GM23338 (cell line): ENCODE data around the gene SMIM30. TPM values are rescaled to one million over a fixed set of nuclear protein-coding genes. Genes with fewer than 3 reads are reported as not detected.
A peak's percentile ranks its signal among the peaks of the same experiment; 100 is the strongest.

Experiments
- ATAC-seq: fragments of 200-7000 bp; cut with Tn5 transposase; 3 replicates; pipeline ENCODE4 v1.9.1; 2020
- DNase-seq: peaks from one replicate; pipeline ENCODE4 v3.0.0-alpha.2; 2015; ENCODE audit warnings: low spot score
- H2AFZ ChIP-seq: fragments of 200-600 bp; sonication (generic); 2 replicates; pipeline ENCODE4 v1.8.0; 2016; ENCODE audit warnings: antibody characterized with exemption, mild to moderate bottlenecking, moderate library complexity
- H3F3A ChIP-seq: fragments of 200-600 bp; sonication (generic); replicated peaks from 2 replicates; pipeline ENCODE4 v1.8.0; 2017; ENCODE audit warnings: antibody characterized with exemption, mixed run types, low read depth
- H3K27ac ChIP-seq: fragments of 200-600 bp; sonication (generic); 2 replicates; pipeline ENCODE4 v1.6.1; 2016; ENCODE audit warnings: low read depth
- H3K27me3 ChIP-seq: fragments of 200-600 bp; sonication (generic); 2 replicates; pipeline ENCODE4 v1.8.0; 2016; ENCODE audit warnings: mild to moderate bottlenecking, mixed run types, moderate library complexity; ENCODE audit not compliant: insufficient read depth
- H3K36me3 ChIP-seq: fragments of 200-600 bp; sonication (generic); 2 replicates; pipeline ENCODE4 v1.8.0; 2016; ENCODE audit warnings: mild to moderate bottlenecking; ENCODE audit not compliant: insufficient read depth
- H3K4me1 ChIP-seq: fragments of 200-600 bp; sonication (generic); 2 replicates; pipeline ENCODE4 v1.8.0; 2016; ENCODE audit warnings: mild to moderate bottlenecking, moderate library complexity; ENCODE audit not compliant: insufficient read depth
- H3K4me2 ChIP-seq: fragments of 200-600 bp; sonication (generic); 2 replicates; pipeline ENCODE4 v1.7.1; 2017; ENCODE audit warnings: mixed run types
- H3K4me3 ChIP-seq: fragments of 200-600 bp; sonication (generic); 2 replicates; pipeline ENCODE4 v1.6.1; 2016; ENCODE audit warnings: mixed run types
- H3K79me2 ChIP-seq: fragments of 200-600 bp; sonication (generic); replicated peaks from 2 replicates; pipeline ENCODE4 v1.8.0; 2017; ENCODE audit warnings: mild to moderate bottlenecking; ENCODE audit not compliant: insufficient read depth
- H3K9me2 ChIP-seq: fragments of 200-600 bp; sonication (generic); 2 replicates; pipeline ENCODE4 v1.8.0; 2017; ENCODE audit not compliant: insufficient read depth
- H4K20me1 ChIP-seq: fragments of 200-600 bp; sonication (generic); replicated peaks from 2 replicates; pipeline ENCODE4 v1.8.0; 2017; ENCODE audit warnings: mild to moderate bottlenecking; ENCODE audit not compliant: insufficient read depth
- H3K27ac Mint-ChIP-seq: 2 replicates; pipeline ENCODE4 v1.8.0; 2020; ENCODE audit warnings: inconsistent platforms, mild to moderate bottlenecking, moderate library complexity, mixed read lengths
- H3K27me3 Mint-ChIP-seq: 3 replicates; pipeline ENCODE4 v1.8.0; 2022; ENCODE audit warnings: low read depth, mild to moderate bottlenecking, moderate library complexity, mixed read lengths, inconsistent platforms; ENCODE audit not compliant: insufficient read depth, poor library complexity
- H3K36me3 Mint-ChIP-seq: 3 replicates; pipeline ENCODE4 v1.8.0; 2021; ENCODE audit warnings: low read depth, mild to moderate bottlenecking, inconsistent platforms, moderate library complexity, mixed read lengths
- H3K4me1 Mint-ChIP-seq: 3 replicates; pipeline ENCODE4 v1.8.0; 2020; ENCODE audit warnings: mild to moderate bottlenecking, inconsistent platforms, mixed read lengths
- H3K4me3 Mint-ChIP-seq: 3 replicates; pipeline ENCODE4 v1.8.0; 2021; ENCODE audit warnings: moderate library complexity, mild to moderate bottlenecking, inconsistent platforms, mixed read lengths
- H3K9me3 Mint-ChIP-seq: 3 replicates; pipeline ENCODE4 v1.8.0; 2020; ENCODE audit warnings: moderate library complexity, mild to moderate bottlenecking, inconsistent platforms, mixed read lengths
- CREB1 ChIP-seq: fragments of 250-450 bp; sonication (Bioruptor Pico); IDR thresholded peaks from 2 replicates; pipeline ENCODE4 v1.5.0; 2020; ENCODE audit warnings: low read depth, mild to moderate bottlenecking, moderate library complexity
- EZH2 ChIP-seq: fragments of 200-600 bp; sonication (generic); IDR thresholded peaks from one replicate; pipeline ENCODE4 v1.8.0; 2017; ENCODE audit warnings: antibody characterized with exemption, mild to moderate bottlenecking, low read depth; ENCODE audit not compliant: unreplicated experiment
- JUNB ChIP-seq: IDR thresholded peaks from one replicate; pipeline ENCODE4 v1.6.1; 2016; ENCODE audit warnings: antibody characterized with exemption; ENCODE audit not compliant: unreplicated experiment
- NANOG ChIP-seq: IDR thresholded peaks from 2 replicates; pipeline ENCODE4 v1.6.1; 2016; ENCODE audit warnings: antibody characterized with exemption, borderline replicate concordance
- STAT1 ChIP-seq: IDR thresholded peaks from one replicate; pipeline ENCODE4 v1.6.1; 2016; ENCODE audit warnings: antibody characterized with exemption; ENCODE audit not compliant: unreplicated experiment
- ZNF331 ChIP-seq: fragments of 250-450 bp; sonication (Bioruptor Pico); IDR thresholded peaks from 2 replicates; pipeline ENCODE4 v1.5.0; 2020; ENCODE audit warnings: low read depth, mild to moderate bottlenecking, moderate library complexity
- polyA plus RNA-seq: library from polyadenylated mRNA; unstranded; fragments of >200 nt; fragmentation: Nextera tagmentation; extraction: Ambion mirVana; gene quantifications from 2 replicates; pipeline ENCODE4 v1.2.1, GENCODE V29; 2016
- total RNA-seq: library from RNA; depleted of rRNA; stranded (reverse); fragments of >200 nt; shearing (Covaris generic); gene quantifications from 2 replicates; pipeline ENCODE4 v1.2.3, GENCODE V29; 2014
- TF ChIP-seq, protein P1 (sequence below), 2 experiments: fragments of 200-600 bp in 1 of 2; sonication (generic) in 1 of 2; conservative IDR thresholded peaks; 2 replicates each; pipeline versions ENCODE4 v1.5.1 to v1.6.1; 2016 to 2017; ENCODE audit warnings: antibody characterized with exemption in 2 of 2, low read depth in 2 of 2, mild to moderate bottlenecking in 2 of 2, moderate library complexity in 1 of 2
- TF ChIP-seq, protein P2 (sequence below): fragments of 250-450 bp; sonication (Bioruptor Pico); IDR thresholded peaks from 2 replicates; pipeline ENCODE4 v1.5.0; 2020; ENCODE audit warnings: mild to moderate bottlenecking, moderate library complexity
- TF ChIP-seq, protein P3 (sequence below): IDR thresholded peaks from 2 replicates; pipeline ENCODE4 v1.6.1; 2016; ENCODE audit warnings: antibody characterized with exemption

SMIM30 gene
- total and polyA plus RNA-seq, 2 experiments from 2014 or later = 40.6 to 150 TPM

DNA sequence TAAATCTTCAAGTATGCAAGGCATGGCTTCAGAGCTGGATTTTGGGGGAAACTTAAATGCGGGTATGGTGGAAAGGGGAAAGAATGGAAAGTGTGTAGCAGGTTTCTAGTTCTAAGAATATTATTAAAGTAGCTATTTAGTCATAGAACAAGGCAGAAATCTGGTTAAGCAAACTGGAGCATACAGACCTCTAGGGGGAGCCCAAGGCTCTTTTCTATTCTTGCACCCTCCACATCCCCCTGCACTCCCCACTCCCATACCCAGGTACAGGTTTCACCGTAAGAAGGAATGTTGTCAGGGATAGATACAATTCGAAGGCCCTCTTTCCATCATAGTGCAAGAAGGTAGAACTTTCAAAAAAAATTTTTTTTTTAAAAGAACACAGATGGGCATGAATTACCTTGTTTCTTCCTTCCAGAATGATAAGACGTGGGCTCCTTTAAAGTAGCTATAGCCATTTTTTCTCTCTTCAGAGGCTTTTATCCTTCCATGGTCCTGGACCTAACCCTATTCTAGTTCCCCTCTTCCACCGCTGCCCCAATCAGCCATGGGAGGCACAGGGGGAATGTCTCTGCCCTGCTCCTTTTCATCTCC, 41.5 kb upstream of the SMIM30 start:
- H3F3A ChIP-seq = no peaks in the 10 kb centered on the region
- H3K4me3 ChIP-seq = no peak overlapping the region
- ATAC-seq (peak; percentile 99), DNase-seq (peak; percentile 85)
- H2AFZ ChIP-seq = no peak overlapping the region
- no peak overlapping the region for H3K27ac ChIP-seq
- Mint-ChIP-seq H3K27me3 (no peaks in the 10 kb centered on the region), H3K4me1 (peaks cover 2% of the 10 kb centered on the region; the same call in 1 of the 3 replicates), H3K4me3 (no peak overlapping the region), H3K36me3 (no peaks in the 10 kb centered on the region), H3K27ac (no peak overlapping the region), H3K9me3 (no peaks in the 10 kb centered on the region)
- H3K27me3 ChIP-seq = no peaks in the 10 kb centered on the region
- TF ChIP-seq JUNB = no peak
- TF ChIP-seq, protein P1, sequence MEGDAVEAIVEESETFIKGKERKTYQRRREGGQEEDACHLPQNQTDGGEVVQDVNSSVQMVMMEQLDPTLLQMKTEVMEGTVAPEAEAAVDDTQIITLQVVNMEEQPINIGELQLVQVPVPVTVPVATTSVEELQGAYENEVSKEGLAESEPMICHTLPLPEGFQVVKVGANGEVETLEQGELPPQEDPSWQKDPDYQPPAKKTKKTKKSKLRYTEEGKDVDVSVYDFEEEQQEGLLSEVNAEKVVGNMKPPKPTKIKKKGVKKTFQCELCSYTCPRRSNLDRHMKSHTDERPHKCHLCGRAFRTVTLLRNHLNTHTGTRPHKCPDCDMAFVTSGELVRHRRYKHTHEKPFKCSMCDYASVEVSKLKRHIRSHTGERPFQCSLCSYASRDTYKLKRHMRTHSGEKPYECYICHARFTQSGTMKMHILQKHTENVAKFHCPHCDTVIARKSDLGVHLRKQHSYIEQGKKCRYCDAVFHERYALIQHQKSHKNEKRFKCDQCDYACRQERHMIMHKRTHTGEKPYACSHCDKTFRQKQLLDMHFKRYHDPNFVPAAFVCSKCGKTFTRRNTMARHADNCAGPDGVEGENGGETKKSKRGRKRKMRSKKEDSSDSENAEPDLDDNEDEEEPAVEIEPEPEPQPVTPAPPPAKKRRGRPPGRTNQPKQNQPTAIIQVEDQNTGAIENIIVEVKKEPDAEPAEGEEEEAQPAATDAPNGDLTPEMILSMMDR (conservative IDR thresholded peaks at IDR 0.05; ENCODE audit: low read depth in 2 of 2) = peak; percentile 73 to 77
- H3K36me3 ChIP-seq = no peaks in the 10 kb centered on the region
- no peaks in the 10 kb centered on the region for H4K20me1 ChIP-seq
- H3K79me2 ChIP-seq = no peaks in the 10 kb centered on the region
- H3K4me2 ChIP-seq = no peak overlapping the region
- H3K4me1 ChIP-seq = no peaks in the 10 kb centered on the region
- no peaks in the 10 kb centered on the region for H3K9me2 ChIP-seq

DNA sequence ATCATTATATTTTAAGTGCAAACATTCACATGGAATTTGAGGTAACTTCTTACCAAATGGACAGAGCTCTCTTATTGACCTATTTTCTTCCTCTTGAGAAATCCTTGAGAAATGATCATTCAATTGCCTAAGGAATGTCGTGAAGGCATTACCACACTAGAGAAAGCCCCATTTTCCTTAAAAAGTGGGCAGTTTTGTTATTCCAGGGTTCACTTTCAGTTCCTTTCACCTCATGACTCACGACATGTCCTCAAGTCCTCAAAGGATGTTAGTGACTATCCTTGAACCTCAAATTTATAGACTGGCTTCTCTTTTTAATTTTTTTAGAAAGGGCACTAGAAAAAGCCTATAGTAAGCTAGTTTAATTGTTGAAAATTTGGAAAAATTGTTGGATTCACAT, 40.4 kb upstream of the SMIM30 start:
- no peak overlapping the region for H3K4me3 Mint-ChIP-seq
- Histone ChIP-seq H3K27me3 (no peaks in the 10 kb centered on the region), H3K27ac (no peak overlapping the region), H3K9me2 (no peaks in the 10 kb centered on the region), H3F3A (no peaks in the 10 kb centered on the region), H3K79me2 (no peaks in the 10 kb centered on the region), H4K20me1 (no peaks in the 10 kb centered on the region), H3K4me3 (no peak overlapping the region), H3K4me2 (no peak overlapping the region), H3K36me3 (no peaks in the 10 kb centered on the region), H3K4me1 (no peaks in the 10 kb centered on the region), H2AFZ (no peak overlapping the region)
- DNase-seq (no peak), ATAC-seq (no peak)
- no peaks in the 10 kb centered on the region for H3K9me3 Mint-ChIP-seq
- no peaks in the 10 kb centered on the region for H3K27me3 Mint-ChIP-seq
- H3K4me1 Mint-ChIP-seq = peaks cover 2% of the 10 kb centered on the region; the same call in 1 of the 3 replicates
- no peaks in the 10 kb centered on the region for H3K36me3 Mint-ChIP-seq
- no peak overlapping the region for H3K27ac Mint-ChIP-seq
- TF ChIP-seq, protein P2, sequence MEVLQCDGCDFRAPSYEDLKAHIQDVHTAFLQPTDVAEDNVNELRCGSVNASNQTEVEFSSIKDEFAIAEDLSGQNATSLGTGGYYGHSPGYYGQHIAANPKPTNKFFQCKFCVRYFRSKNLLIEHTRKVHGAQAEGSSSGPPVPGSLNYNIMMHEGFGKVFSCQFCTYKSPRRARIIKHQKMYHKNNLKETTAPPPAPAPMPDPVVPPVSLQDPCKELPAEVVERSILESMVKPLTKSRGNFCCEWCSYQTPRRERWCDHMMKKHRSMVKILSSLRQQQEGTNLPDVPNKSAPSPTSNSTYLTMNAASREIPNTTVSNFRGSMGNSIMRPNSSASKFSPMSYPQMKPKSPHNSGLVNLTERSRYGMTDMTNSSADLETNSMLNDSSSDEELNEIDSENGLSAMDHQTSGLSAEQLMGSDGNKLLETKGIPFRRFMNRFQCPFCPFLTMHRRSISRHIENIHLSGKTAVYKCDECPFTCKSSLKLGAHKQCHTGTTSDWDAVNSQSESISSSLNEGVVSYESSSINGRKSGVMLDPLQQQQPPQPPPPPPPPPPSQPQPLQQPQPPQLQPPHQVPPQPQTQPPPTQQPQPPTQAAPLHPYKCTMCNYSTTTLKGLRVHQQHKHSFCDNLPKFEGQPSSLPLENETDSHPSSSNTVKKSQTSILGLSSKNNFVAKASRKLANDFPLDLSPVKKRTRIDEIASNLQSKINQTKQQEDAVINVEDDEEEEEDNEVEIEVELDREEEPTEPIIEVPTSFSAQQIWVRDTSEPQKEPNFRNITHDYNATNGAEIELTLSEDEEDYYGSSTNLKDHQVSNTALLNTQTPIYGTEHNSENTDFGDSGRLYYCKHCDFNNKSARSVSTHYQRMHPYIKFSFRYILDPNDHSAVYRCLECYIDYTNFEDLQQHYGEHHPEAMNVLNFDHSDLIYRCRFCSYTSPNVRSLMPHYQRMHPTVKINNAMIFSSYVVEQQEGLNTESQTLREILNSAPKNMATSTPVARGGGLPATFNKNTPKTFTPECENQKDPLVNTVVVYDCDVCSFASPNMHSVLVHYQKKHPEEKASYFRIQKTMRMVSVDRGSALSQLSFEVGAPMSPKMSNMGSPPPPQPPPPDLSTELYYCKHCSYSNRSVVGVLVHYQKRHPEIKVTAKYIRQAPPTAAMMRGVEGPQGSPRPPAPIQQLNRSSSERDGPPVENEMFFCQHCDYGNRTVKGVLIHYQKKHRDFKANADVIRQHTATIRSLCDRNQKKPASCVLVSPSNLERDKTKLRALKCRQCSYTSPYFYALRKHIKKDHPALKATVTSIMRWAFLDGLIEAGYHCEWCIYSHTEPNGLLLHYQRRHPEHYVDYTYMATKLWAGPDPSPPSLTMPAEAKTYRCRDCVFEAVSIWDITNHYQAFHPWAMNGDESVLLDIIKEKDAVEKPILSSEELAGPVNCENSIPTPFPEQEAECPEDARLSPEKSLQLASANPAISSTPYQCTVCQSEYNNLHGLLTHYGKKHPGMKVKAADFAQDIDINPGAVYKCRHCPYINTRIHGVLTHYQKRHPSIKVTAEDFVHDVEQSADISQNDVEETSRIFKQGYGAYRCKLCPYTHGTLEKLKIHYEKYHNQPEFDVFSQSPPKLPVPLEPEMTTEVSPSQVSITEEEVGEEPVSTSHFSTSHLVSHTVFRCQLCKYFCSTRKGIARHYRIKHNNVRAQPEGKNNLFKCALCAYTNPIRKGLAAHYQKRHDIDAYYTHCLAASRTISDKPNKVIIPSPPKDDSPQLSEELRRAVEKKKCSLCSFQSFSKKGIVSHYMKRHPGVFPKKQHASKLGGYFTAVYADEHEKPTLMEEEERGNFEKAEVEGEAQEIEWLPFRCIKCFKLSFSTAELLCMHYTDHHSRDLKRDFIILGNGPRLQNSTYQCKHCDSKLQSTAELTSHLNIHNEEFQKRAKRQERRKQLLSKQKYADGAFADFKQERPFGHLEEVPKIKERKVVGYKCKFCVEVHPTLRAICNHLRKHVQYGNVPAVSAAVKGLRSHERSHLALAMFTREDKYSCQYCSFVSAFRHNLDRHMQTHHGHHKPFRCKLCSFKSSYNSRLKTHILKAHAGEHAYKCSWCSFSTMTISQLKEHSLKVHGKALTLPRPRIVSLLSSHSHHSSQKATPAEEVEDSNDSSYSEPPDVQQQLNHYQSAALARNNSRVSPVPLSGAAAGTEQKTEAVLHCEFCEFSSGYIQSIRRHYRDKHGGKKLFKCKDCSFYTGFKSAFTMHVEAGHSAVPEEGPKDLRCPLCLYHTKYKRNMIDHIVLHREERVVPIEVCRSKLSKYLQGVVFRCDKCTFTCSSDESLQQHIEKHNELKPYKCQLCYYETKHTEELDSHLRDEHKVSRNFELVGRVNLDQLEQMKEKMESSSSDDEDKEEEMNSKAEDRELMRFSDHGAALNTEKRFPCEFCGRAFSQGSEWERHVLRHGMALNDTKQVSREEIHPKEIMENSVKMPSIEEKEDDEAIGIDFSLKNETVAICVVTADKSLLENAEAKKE (CRISPR knock-in tag) = no peak
- TF ChIP-seq EZH2 (no peak), CREB1 (no peak), ZNF331 (no peak), STAT1 (no peak), JUNB (no peak), NANOG (no peak)
- TF ChIP-seq, protein P1 (conservative IDR thresholded peaks at IDR 0.05; ENCODE audit: low read depth in 2 of 2) = no peak
- TF ChIP-seq, protein P3, sequence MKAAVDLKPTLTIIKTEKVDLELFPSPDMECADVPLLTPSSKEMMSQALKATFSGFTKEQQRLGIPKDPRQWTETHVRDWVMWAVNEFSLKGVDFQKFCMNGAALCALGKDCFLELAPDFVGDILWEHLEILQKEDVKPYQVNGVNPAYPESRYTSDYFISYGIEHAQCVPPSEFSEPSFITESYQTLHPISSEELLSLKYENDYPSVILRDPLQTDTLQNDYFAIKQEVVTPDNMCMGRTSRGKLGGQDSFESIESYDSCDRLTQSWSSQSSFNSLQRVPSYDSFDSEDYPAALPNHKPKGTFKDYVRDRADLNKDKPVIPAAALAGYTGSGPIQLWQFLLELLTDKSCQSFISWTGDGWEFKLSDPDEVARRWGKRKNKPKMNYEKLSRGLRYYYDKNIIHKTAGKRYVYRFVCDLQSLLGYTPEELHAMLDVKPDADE = no peak
